Brain microvascular endothelial cell (primary cell): ENCODE results near the gene MYLK.

Experiments
- DNase-seq: peaks from one replicate; pipeline ENCODE4 v3.0.0-alpha.2; 2020
- H3K27ac ChIP-seq: fragments of 250-450 bp; sonication (Bioruptor Pico); 2 replicates; pipeline ENCODE4 v1.5.1; 2020; ENCODE audit warnings: mild to moderate bottlenecking, moderate library complexity
- H3K27me3 ChIP-seq: fragments of 250-450 bp; sonication (Bioruptor Pico); replicated peaks from 2 replicates; pipeline ENCODE4 v1.5.1; 2020; ENCODE audit warnings: mild to moderate bottlenecking
- H3K36me3 ChIP-seq: fragments of 250-450 bp; sonication (Bioruptor Pico); replicated peaks from 2 replicates; pipeline ENCODE4 v1.5.1; 2020; ENCODE audit warnings: mild to moderate bottlenecking
- H3K4me3 ChIP-seq: 2 replicates; pipeline ENCODE4 v1.5.1; 2011; ENCODE audit warnings: low read depth, mild to moderate bottlenecking, control low read depth, low read length, moderate library complexity
- CTCF ChIP-seq: IDR thresholded peaks from 2 replicates; pipeline ENCODE4 v1.5.1; 2011; ENCODE audit warnings: low read depth, mild to moderate bottlenecking, moderate library complexity, low read length, control low read depth, inconsistent platforms; ENCODE audit errors: missing control alignments
- in situ Hi-C: cut with HindIII; loops from 2 replicates; pipeline ENCODE4 v1.10.0; 2017; ENCODE audit warnings: low sequenced_read_pairs, low pct_ligation_motif_present

Gene MYLK

DNA sequence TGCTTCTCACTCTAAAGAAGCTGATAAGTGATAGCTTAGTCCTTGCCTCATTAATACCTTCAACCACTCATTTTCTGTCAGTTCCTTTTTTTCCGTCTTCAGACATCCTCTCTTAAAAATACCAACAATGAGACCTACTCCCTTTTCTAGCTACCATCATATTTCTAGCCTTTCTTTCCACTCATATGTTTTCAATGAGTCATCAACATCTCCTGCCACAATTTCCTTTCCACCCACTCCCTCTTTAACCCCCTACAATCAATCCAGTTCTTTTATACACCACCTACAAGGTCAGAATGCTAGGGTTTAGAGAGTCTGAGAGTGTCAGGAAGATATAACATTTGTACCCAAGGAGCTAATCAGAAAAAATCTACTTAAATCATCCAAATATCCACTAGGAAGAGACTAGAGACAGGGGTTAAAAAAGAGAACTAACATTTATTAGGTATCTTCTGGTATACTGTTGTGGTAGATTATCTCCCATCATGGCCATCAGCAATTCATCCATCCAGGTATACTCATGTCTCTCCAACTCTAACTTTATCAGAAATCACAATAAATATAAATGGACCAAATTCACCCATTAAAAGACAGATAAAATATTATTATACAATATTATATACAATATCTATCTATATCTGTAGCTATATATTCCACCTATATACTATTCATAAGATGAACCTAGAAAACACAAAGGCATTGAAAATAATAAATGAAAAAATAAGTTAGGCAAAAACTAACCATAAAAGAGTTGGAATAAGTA lies 42.5 kb downstream of the MYLK start:
- no peak overlapping the region for H3K4me3 ChIP-seq
- no peak for TF ChIP-seq CTCF
- no peak overlapping the region for H3K27ac ChIP-seq
- H3K36me3 ChIP-seq, result no peaks in the 10 kb centered on the region
- DNase-seq, result peak; percentile 29
- no peaks in the 10 kb centered on the region for H3K27me3 ChIP-seq
- in situ Hi-C loops, result no loop called here

GRCh38 chr3:123840961-123841360 lies 43.2 kb downstream of the MYLK start:
- in situ Hi-C loops, result no loop called here
- no peak for DNase-seq
- no peak for TF ChIP-seq CTCF
- Histone ChIP-seq H3K4me3 (no peak overlapping the region), H3K27ac (no peak overlapping the region), H3K27me3 (no peaks in the 10 kb centered on the region), H3K36me3 (no peaks in the 10 kb centered on the region)

DNA sequence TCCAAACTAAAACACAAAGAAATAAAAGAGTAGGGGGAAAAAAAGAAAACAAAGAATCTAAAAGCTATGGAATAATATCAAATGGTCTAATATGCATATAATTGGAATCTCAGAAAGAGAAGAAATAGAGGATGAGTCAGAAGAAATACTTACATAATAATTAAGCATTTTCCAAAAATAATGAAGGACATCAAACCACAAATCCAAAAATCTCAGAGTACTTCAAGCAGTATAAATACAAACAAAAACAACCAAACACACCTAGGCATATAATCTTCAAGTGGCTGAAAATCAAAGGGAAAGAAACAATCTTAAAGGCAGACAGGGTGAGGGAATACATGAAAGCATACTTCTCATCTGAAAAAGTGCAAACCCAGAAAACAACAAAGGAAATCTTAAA lies 46.3 kb downstream of the MYLK start:
- no peak for TF ChIP-seq CTCF
- in situ Hi-C loops, result no loop called here
- no peak for DNase-seq
- Histone ChIP-seq H3K36me3 (no peaks in the 10 kb centered on the region), H3K27ac (no peak overlapping the region), H3K27me3 (no peaks in the 10 kb centered on the region), H3K4me3 (no peak overlapping the region)

DNA sequence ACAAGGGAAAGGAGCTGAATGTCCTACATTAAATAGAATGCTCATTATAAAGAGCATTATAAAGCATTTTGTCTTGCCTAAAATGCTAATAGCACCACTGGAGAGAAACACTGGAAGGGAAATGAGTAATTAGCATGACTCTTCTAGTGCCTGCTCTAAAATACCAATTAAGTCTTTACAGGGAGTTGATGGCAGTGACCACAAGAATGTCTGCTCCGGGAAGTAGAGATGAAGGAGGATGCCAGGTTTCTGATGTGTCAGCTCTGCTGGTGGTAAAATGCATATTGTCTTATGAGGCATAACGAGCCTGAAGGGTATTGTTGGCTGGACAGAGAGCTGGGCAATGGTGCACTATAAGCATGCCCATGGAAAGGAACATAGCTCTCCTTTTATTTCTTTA lies 49.5 kb downstream of the MYLK start:
- TF ChIP-seq CTCF, result no peak
- in situ Hi-C loops, result no loop called here
- Histone ChIP-seq H3K27me3 (no peaks in the 10 kb centered on the region), H3K27ac (no peak overlapping the region), H3K4me3 (no peak overlapping the region), H3K36me3 (no peaks in the 10 kb centered on the region)
- DNase-seq, result peak; percentile 67

DNA sequence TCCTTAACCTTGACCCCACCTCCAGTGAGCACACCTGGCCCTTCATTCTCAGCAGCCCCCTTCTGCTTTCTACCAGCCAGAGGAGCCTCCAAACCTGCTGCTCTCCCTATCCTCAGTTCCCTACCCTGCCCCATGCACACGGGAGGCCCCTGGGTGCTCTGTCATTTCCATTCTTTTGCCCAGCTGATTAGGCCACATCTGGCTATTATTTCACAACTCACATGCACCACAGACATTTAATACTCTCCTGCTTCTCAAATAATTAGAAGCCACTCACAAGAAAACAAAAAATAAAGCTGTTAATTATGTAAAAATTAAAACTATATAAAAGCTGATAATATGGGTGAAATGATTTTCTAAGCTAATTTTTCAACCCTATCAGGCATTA lies 50.7 kb downstream of the MYLK start:
- Histone ChIP-seq H3K27me3 (no peaks in the 10 kb centered on the region), H3K4me3 (no peak overlapping the region), H3K27ac (no peak overlapping the region), H3K36me3 (no peaks in the 10 kb centered on the region)
- TF ChIP-seq CTCF, result no peak
- in situ Hi-C loops, result no loop called here
- no peak for DNase-seq
